HepG2 (cell line): ENCODE measurements around the gene TAF1B. TPM values are rescaled to one million over a fixed set of nuclear protein-coding genes. Genes with fewer than 3 reads are reported as not detected.

ENCODE experiments used
- ATF5 ChIP-seq: sonication (generic); formaldehyde crosslinking; IDR thresholded peaks from 2 replicates; pipeline ENCODE4 v1.4.0; 2020; ENCODE audit warnings: mild to moderate bottlenecking, low read depth, missing genetic modification reagents
- DMAP1 ChIP-seq: IDR thresholded peaks from 2 replicates; pipeline ENCODE4 v1.6.1; 2016
- MIXL1 ChIP-seq: IDR thresholded peaks from 2 replicates; pipeline ENCODE4 v1.6.1; 2016
- MTF2 ChIP-seq: sonication (generic); formaldehyde crosslinking; IDR thresholded peaks from 2 replicates; pipeline ENCODE4 v1.5.0; 2020; ENCODE audit warnings: missing genetic modification reagents, borderline replicate concordance
- NFE2 ChIP-seq: sonication (generic); formaldehyde crosslinking; IDR thresholded peaks from 2 replicates; pipeline ENCODE4 v1.4.0; 2020; ENCODE audit warnings: missing genetic modification reagents
- PBX2 ChIP-seq: IDR thresholded peaks from 2 replicates; pipeline ENCODE4 v1.6.1; 2016; ENCODE audit warnings: control low read depth
- PRDM10 ChIP-seq: sonication (generic); formaldehyde crosslinking; IDR thresholded peaks from 2 replicates; pipeline ENCODE4 v1.4.0; 2020; ENCODE audit warnings: low read depth, missing genetic modification reagents
- RAD21 ChIP-seq: fragments of 450-650 bp; formaldehyde crosslinking; IDR thresholded peaks from 2 replicates; pipeline ENCODE4 v1.5.0; 2020; ENCODE audit warnings: mild to moderate bottlenecking
- SUZ12 ChIP-seq: fragments of 150-350 bp; IDR thresholded peaks from 2 replicates; pipeline ENCODE4 v1.6.1; 2014; ENCODE audit warnings: low read depth, low read length
- TCF12 ChIP-seq, 2 experiments: fragments of 450-650 bp in 1 of 2; sonication (generic) in 1 of 2; formaldehyde crosslinking in 1 of 2; IDR thresholded peaks; 2 replicates each; pipeline versions ENCODE4 v1.6.1 to v1.8.0; 2017 to 2022; ENCODE audit warnings: antibody characterized with exemption in 1 of 2, mild to moderate bottlenecking in 1 of 2, missing genetic modification reagents in 1 of 2, moderate library complexity in 1 of 2
- THRA ChIP-seq: sonication (generic); formaldehyde crosslinking; IDR thresholded peaks from 2 replicates; pipeline ENCODE4 v1.4.0; 2020; ENCODE audit warnings: missing genetic modification reagents, borderline replicate concordance
- TSC22D2 ChIP-seq: sonication (generic); formaldehyde crosslinking; IDR thresholded peaks from 2 replicates; pipeline ENCODE4 v1.5.1; 2020; ENCODE audit warnings: missing genetic modification reagents, mild to moderate bottlenecking, borderline replicate concordance
- ZBED4 ChIP-seq: sonication (generic); formaldehyde crosslinking; IDR thresholded peaks from 2 replicates; pipeline ENCODE4 v1.4.0; 2020; ENCODE audit warnings: missing genetic modification reagents, borderline replicate concordance
- ZFY ChIP-seq: sonication (generic); formaldehyde crosslinking; IDR thresholded peaks from 2 replicates; pipeline ENCODE4 v1.4.0; 2020; ENCODE audit warnings: missing genetic modification reagents
- ZNF335 ChIP-seq: sonication (generic); formaldehyde crosslinking; IDR thresholded peaks from 2 replicates; pipeline ENCODE4 v1.4.0; 2020; ENCODE audit warnings: missing genetic modification reagents
- ZNF552 ChIP-seq: sonication (generic); formaldehyde crosslinking; IDR thresholded peaks from 2 replicates; pipeline ENCODE4 v1.9.0; 2022; ENCODE audit warnings: missing genetic modification reagents, mild to moderate bottlenecking, borderline replicate concordance
- ZNF616 ChIP-seq: sonication (generic); formaldehyde crosslinking; IDR thresholded peaks from 2 replicates; pipeline ENCODE4 v1.5.0; 2020; ENCODE audit warnings: low read depth, mild to moderate bottlenecking, missing genetic modification reagents
- polyA plus RNA-seq, 8 experiments: library from polyadenylated mRNA; depleted of rRNA in 3 of 8; stranded (reverse) in 7 of 8; unstranded in 1 of 8; fragments of >200 nt; fragmentation: Illumina TruSeq in 4 of 8; extraction: Trizol in 4 of 8; gene quantifications; 2 replicates each; pipeline versions ENCODE4 v1.2.1 to v1.2.3, GENCODE V29; 2011 to 2016; ENCODE audit warnings: low read depth in 4 of 8, missing spikeins in 1 of 8, mixed read lengths in 1 of 8; ENCODE audit not compliant: insufficient read depth in 1 of 8
- total RNA-seq, 5 experiments: library from RNA; depleted of rRNA; stranded (reverse); fragments of >200 nt; fragmentation: Illumina TruSeq; extraction: Trizol; gene quantifications; 2 replicates each; pipeline ENCODE4 v1.2.3, GENCODE V29; 2016; ENCODE audit warnings: low read depth in 1 of 5

TAF1B gene
- total and polyA plus RNA-seq, 2 of the 13 experiments (the other 11 are each of a cell fraction or from before 2014, with no cell fraction given), result 13.3 to 27.7 TPM

- peak; percentile 50; the same call in 1 of the 2 replicates for TF ChIP-seq ZBED4 (CRISPR knock-in tag)
- peak; percentile 93 for TF ChIP-seq DMAP1 (CRISPR knock-in tag)
- peak; percentile 71 for TF ChIP-seq RAD21
- TF ChIP-seq NFE2 (CRISPR knock-in tag), result no peak
- 0 out of 2 replicates have a peak, but pooled peaks have one; percentile 62 for TF ChIP-seq MIXL1 (CRISPR knock-in tag)
- TF ChIP-seq ZNF552, result no peak; the same call in none of the 2 replicates
- TF ChIP-seq ZNF616 (CRISPR knock-in tag), result no peak
- peak; percentile 85 for TF ChIP-seq TSC22D2 (CRISPR knock-in tag)
- no peak for TF ChIP-seq TCF12 (IDR thresholded peaks at IDR 0.05)
- TF ChIP-seq TCF12 (CRISPR knock-in tag; IDR thresholded peaks at IDR 0.05), result peak; percentile 88
- no peak; the same call in 1 of the 2 replicates for TF ChIP-seq MTF2
- TF ChIP-seq ZNF335, result peak; percentile 76; the same call in 1 of the 2 replicates
- peak; percentile 76; the same call in 1 of the 2 replicates for TF ChIP-seq PRDM10 (CRISPR knock-in tag)
- TF ChIP-seq SUZ12, result no peak
- no peak; the same call in none of the 2 replicates for TF ChIP-seq THRA
- TF ChIP-seq ATF5 (CRISPR knock-in tag), result no peak
- TF ChIP-seq ZFY (CRISPR knock-in tag), result peak; percentile 82
- TF ChIP-seq PBX2 (CRISPR knock-in tag), result peak; percentile 17; the same call in 1 of the 2 replicates
Observed at GRCh38 chr2:9843229-9844035, at the start of gene TAF1B (continued).
